NOMO-1 treated with DMSO at 0.1 percent for 48 hours (cell line): ENCODE data around the gene MECP2.
A peak's percentile ranks its signal among the peaks of the same experiment; 100 is the strongest.
"Not testable (repeated sequence)": the region's sequence is repeated elsewhere in the genome, so short reads cannot be mapped to it uniquely, and the experiment has no call there.

ENCODE experiments used
- DNase-seq: peaks from one replicate; lab custom pipeline; 2025; ENCODE audit not compliant: unreplicated experiment; lab: John Stamatoyannopoulos, UW

The MECP2 gene

GRCh38 chrX:153999359-154000037, 98.0 kb downstream of the MECP2 start:
- no peak for DNase-seq

DNA sequence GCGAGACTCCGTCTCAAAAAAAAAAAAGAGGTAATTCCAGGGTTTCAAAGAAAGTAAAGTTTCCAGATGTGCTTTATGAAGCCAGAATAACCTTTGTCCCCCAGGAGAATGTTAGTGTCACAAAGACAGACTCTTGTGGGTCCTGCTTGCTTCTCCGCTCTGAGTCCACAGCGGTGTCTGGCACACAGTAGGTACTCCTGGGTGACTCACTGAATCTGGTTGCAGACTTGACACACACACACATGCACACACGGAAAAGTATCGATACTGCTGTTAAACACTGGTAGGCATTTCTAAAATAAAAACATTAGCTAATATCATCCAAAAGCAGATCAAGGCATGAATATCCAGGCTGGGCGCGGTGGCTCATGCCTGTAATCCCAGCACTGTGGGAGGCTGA, 102.0 kb downstream of the MECP2 start:
- DNase-seq, result no peak

GRCh38 chrX:153994398-153994797, 103.1 kb downstream of the MECP2 start:
- not testable (repeated sequence) for DNase-seq

GRCh38 chrX:153993978-153994377, 103.5 kb downstream of the MECP2 start:
- DNase-seq, result no peak

- DNase-seq, result no peak
Measured at GRCh38 chrX:153993079-153993478, 104.4 kb downstream of the MECP2 start.

GRCh38 chrX:153992180-153992579, 105.3 kb downstream of the MECP2 start:
- peak; percentile 63 for DNase-seq

GRCh38 chrX:153991013-153991580, 106.4 kb downstream of the MECP2 start:
- DNase-seq, result no peak

- no peak for DNase-seq
Measured at GRCh38 chrX:153989973-153990655, 107.4 kb downstream of the MECP2 start.

DNA sequence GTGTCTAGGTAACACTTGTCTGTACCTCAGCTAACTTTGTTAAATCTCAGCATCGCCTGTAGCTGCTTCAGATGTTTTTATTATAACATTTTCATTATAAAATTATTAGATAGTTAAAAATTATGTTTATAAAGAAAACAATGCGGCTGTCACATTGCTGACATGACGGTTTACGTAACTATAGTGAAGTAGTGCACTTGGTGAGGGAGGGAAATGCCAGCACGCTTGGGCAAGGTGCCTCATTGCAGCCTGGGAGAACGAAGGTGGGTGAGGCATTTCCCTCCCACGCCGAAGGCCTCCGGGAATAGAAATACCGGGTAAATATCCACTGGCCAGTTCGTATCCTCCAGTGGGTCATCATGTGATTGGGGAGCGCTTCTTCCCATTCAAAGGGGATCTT, 109.0 kb downstream of the MECP2 start:
- DNase-seq, result no peak

- DNase-seq, result no peak
Measured at GRCh38 chrX:153984351-153985178, 113.0 kb downstream of the MECP2 start.

GRCh38 chrX:153983321-153983801, 114.2 kb downstream of the MECP2 start:
- peak; percentile 48 for DNase-seq

GRCh38 chrX:153981771-153982533, 115.6 kb downstream of the MECP2 start:
- DNase-seq, result peak; percentile 85

- DNase-seq, result no peak
Measured at GRCh38 chrX:153981231-153981630, 116.3 kb downstream of the MECP2 start.

- not testable (repeated sequence) for DNase-seq
Measured at GRCh38 chrX:153980394-153980793, 117.1 kb downstream of the MECP2 start.

DNA sequence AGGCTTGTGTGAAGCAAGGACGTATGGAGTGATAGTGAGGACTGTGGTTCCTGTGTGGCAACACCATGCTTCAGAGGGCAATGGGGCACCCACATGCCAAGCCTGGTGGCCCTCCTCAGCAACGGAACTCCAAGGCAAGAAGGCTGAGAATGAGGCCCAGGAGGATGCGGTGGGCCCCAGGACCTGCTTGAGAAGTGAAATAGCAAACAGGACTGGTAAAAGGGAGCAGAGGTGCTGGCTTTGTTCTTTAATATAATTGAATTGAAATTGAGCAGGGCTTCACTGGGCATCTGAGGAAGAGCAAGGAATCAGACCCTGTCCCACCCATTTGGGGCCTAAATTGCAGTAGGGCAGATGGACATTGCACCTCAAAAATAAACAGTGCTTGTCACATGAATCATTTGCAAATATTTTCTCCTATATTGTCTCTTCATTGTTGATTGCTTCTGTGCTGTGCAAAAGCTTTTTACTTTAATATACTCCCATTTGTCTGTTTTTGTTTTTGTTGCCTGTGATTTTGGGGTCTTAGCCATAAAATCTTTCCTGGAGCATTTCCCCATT, 122.7 kb downstream of the MECP2 start:
- DNase-seq, result no peak

DNA sequence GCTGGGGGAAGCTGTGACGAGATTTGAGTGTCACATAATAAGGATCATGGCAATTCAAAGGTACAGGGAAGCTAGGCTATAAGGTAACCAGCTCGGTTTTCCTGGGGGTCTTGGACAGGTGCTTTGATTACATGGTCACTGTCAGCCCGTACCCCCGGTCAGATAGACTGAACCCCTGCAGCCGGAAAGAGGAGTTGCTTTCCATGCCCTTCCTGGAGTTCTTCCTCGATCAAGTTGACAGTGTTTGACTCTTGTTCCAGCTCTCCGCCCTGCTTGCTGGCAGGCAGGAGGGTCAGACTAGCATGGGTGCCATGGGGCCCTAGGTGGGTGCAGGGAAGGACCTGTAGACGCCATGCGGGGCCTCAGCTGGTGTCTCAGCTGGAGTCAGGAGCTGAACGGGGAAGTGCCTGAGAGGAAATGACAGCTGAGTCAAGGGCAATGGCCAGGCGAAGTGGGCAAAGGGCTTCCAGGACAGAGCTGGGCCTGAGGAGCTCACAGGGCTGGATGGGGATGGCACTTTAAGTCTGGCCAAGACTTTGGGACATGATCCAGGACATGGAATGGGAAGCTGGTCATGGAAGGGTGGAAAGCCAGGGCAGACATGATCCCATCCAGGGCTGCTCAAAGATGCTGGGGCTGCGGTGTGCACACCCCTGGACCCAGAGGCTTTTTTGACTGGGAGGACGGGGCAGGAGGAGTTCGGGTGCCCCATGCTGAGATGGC, 123.4 kb downstream of the MECP2 start:
- peak; percentile 11 for DNase-seq

- no peak for DNase-seq
Measured at GRCh38 chrX:153973127-153974002, 124.2 kb downstream of the MECP2 start.

GRCh38 chrX:153972368-153973126, 125.0 kb downstream of the MECP2 start, which contains the start of gene TMEM187:
TMEM187 (plus strand) TSS chrX:153972754; CDS start chrX:153982063, 9,309 bp downstream.
- peak; percentile 90 for DNase-seq
